Glutamatergic neuron (in vitro differentiated cells): ENCODE results near the gene SLC38A4. TPM values are rescaled to one million over a fixed set of nuclear protein-coding genes. Genes with fewer than 3 reads are reported as not detected.
A peak's percentile ranks its signal among the peaks of the same experiment; 100 is the strongest.

Experiments
- DNase-seq: peaks from one replicate; pipeline ENCODE4 v3.0.0; 2022
- H3K27ac Mint-ChIP-seq: one replicate; pipeline ENCODE4 v1.8.0; 2020; ENCODE audit warnings: mild to moderate bottlenecking, mixed read lengths, inconsistent platforms; ENCODE audit not compliant: unreplicated experiment
- H3K27me3 Mint-ChIP-seq: one replicate; pipeline ENCODE4 v1.8.0; 2020; ENCODE audit warnings: mild to moderate bottlenecking, moderate library complexity, mixed read lengths, inconsistent platforms; ENCODE audit not compliant: unreplicated experiment
- H3K36me3 Mint-ChIP-seq: one replicate; pipeline ENCODE4 v1.8.0; 2020; ENCODE audit warnings: mild to moderate bottlenecking, mixed read lengths, inconsistent platforms; ENCODE audit not compliant: unreplicated experiment
- H3K4me1 Mint-ChIP-seq: one replicate; pipeline ENCODE4 v1.8.0; 2020; ENCODE audit warnings: mild to moderate bottlenecking, low read depth, mixed read lengths, inconsistent platforms; ENCODE audit not compliant: unreplicated experiment
- H3K4me3 Mint-ChIP-seq: one replicate; pipeline ENCODE4 v1.8.0; 2020; ENCODE audit warnings: mild to moderate bottlenecking, mixed read lengths, inconsistent platforms; ENCODE audit not compliant: unreplicated experiment
- H3K9me3 Mint-ChIP-seq: one replicate; pipeline ENCODE4 v1.8.0; 2020; ENCODE audit warnings: mild to moderate bottlenecking, moderate library complexity, mixed read lengths, inconsistent platforms; ENCODE audit not compliant: unreplicated experiment
- CTCF ChIP-seq: fragments of 200-600 bp; sonication (generic); IDR thresholded peaks from one replicate; pipeline ENCODE4 v1.5.0; 2021; ENCODE audit not compliant: partially characterized antibody, unreplicated experiment
- total RNA-seq: library from RNA; stranded (reverse); fragmentation: NEBNext Ultra II Directional; extraction: Animal tissue kit (Norgen Biotek cat#: 25700); gene quantifications from one replicate; pipeline ENCODE4 v1.2.1, GENCODE V29; 2021; ENCODE audit not compliant: unreplicated experiment

Gene SLC38A4
- total RNA-seq, 1 donor from 2014 or later, result 0.98 TPM

- Mint-ChIP-seq H3K36me3 (no peaks in the 10 kb centered on the region), H3K27me3 (peaks cover 4% of the 10 kb centered on the region), H3K4me3 (no peak overlapping the region), H3K4me1 (peaks cover 25% of the 10 kb centered on the region), H3K9me3 (peaks cover 6% of the 10 kb centered on the region), H3K27ac (no peak overlapping the region)
- DNase-seq, result no peak
- TF ChIP-seq CTCF, result no peak
Measured at GRCh38 chr12:46815809-46816208, 10.0 kb downstream of the SLC38A4 start.

GRCh38 chr12:46814143-46814542, 11.7 kb downstream of the SLC38A4 start:
- Mint-ChIP-seq H3K27me3 (peaks cover 4% of the 10 kb centered on the region), H3K36me3 (no peaks in the 10 kb centered on the region), H3K4me1 (peaks cover 31% of the 10 kb centered on the region), H3K4me3 (no peak overlapping the region), H3K9me3 (peaks cover 6% of the 10 kb centered on the region), H3K27ac (no peak overlapping the region)
- TF ChIP-seq CTCF, result no peak
- DNase-seq, result no peak

GRCh38 chr12:46811185-46811584, 14.6 kb downstream of the SLC38A4 start:
- TF ChIP-seq CTCF, result no peak
- DNase-seq, result peak; percentile 50
- Mint-ChIP-seq H3K27ac (peak overlapping the region; percentile 96), H3K4me3 (peak overlapping the region; percentile 41), H3K36me3 (no peaks in the 10 kb centered on the region), H3K4me1 (peaks cover 43% of the 10 kb centered on the region), H3K27me3 (peaks cover 4% of the 10 kb centered on the region), H3K9me3 (peaks cover 6% of the 10 kb centered on the region)

GRCh38 chr12:46808955-46809697, 16.7 kb downstream of the SLC38A4 start:
- Mint-ChIP-seq H3K27ac (peak overlapping the region; percentile 12), H3K4me3 (no peak overlapping the region), H3K36me3 (no peaks in the 10 kb centered on the region), H3K4me1 (peaks cover 48% of the 10 kb centered on the region), H3K9me3 (peaks cover 6% of the 10 kb centered on the region), H3K27me3 (peaks cover 4% of the 10 kb centered on the region)
- TF ChIP-seq CTCF, result no peak
- no peak for DNase-seq

GRCh38 chr12:46808317-46808716, 17.5 kb downstream of the SLC38A4 start:
- Mint-ChIP-seq H3K27ac (no peak overlapping the region), H3K27me3 (peaks cover 4% of the 10 kb centered on the region), H3K36me3 (no peaks in the 10 kb centered on the region), H3K9me3 (peaks cover 6% of the 10 kb centered on the region), H3K4me1 (peaks cover 46% of the 10 kb centered on the region), H3K4me3 (no peak overlapping the region)
- TF ChIP-seq CTCF, result no peak
- DNase-seq, result no peak
